Ectodermal cell (in vitro differentiated cells): ENCODE results near the gene CPT2.

ENCODE experiments used
- H3K27ac ChIP-seq: 2 replicates; pipeline ENCODE4 v1.7.0; 2013; ENCODE audit warnings: mild to moderate bottlenecking, low read depth, low read length; ENCODE audit not compliant: insufficient read depth, poor library complexity, severe bottlenecking
- H3K27me3 ChIP-seq: 2 replicates; pipeline ENCODE4 v1.7.0; 2013; ENCODE audit warnings: mild to moderate bottlenecking, low read length; ENCODE audit not compliant: insufficient read depth, control insufficient read depth, poor library complexity, severe bottlenecking
- H3K36me3 ChIP-seq: one replicate; pipeline ENCODE4 v1.7.0; 2013; ENCODE audit warnings: low read length; ENCODE audit not compliant: control insufficient read depth, insufficient read depth
- H3K4me1 ChIP-seq: one replicate; pipeline ENCODE4 v1.7.0; 2013; ENCODE audit warnings: low read length; ENCODE audit not compliant: control insufficient read depth, insufficient read depth
- H3K4me3 ChIP-seq: 2 replicates; pipeline ENCODE4 v1.7.0; 2013; ENCODE audit warnings: low read depth, low read length, control low read depth; ENCODE audit not compliant: insufficient read depth
- H3K9me3 ChIP-seq: 2 replicates; pipeline ENCODE4 v1.7.0; 2013; ENCODE audit warnings: mild to moderate bottlenecking, low read length, moderate library complexity; ENCODE audit not compliant: control insufficient read depth
- WGBS, 2 experiments: methylation state at CpG; one replicate each; pipeline ENCODE4 v1.1.7; 2013; ENCODE audit warnings: missing lambda C conversion rate in 2 of 2; 5-methylcytosine and 5-hydroxymethylcytosine counted together

Gene CPT2

DNA sequence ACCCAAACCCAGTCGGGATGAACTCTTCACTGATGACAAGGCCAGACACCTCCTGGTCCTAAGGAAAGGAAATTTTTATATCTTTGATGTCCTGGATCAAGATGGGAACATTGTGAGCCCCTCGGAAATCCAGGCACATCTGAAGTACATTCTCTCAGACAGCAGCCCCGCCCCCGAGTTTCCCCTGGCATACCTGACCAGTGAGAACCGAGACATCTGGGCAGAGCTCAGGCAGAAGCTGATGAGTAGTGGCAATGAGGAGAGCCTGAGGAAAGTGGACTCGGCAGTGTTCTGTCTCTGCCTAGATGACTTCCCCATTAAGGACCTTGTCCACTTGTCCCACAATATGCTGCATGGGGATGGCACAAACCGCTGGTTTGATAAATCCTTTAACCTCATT, 13.7 kb downstream of the CPT2 start:
- peaks cover 47% of the 10 kb centered on the region for H3K36me3 ChIP-seq
- WGBS, 2 experiments, result 93 to 97% methylated on average over 7 of the region's 7 CpGs

DNA sequence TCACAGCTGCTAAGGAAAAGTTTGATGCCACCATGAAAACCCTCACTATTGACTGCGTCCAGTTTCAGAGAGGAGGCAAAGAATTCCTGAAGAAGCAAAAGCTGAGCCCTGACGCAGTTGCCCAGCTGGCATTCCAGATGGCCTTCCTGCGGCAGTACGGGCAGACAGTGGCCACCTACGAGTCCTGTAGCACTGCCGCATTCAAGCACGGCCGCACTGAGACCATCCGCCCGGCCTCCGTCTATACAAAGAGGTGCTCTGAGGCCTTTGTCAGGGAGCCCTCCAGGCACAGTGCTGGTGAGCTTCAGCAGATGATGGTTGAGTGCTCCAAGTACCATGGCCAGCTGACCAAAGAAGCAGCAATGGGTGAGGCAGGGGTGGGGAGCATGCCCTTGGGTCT, 14.3 kb downstream of the CPT2 start:
- Histone ChIP-seq H3K4me1 (no peaks in the 10 kb centered on the region), H3K4me3 (no peak overlapping the region), H3K36me3 (peaks cover 44% of the 10 kb centered on the region), H3K27ac (no peak overlapping the region), H3K9me3 (no peaks in the 10 kb centered on the region), H3K27me3 (no peaks in the 10 kb centered on the region)
- 94 to 96% methylated on average over 11 of the region's 11 CpGs for WGBS, 2 experiments

More for the DNA sequence above, 13.7 kb downstream of the CPT2 start:
- no peaks in the 10 kb centered on the region for H3K27me3 ChIP-seq
- no peak overlapping the region for H3K27ac ChIP-seq
- no peak overlapping the region for H3K4me3 ChIP-seq
- no peaks in the 10 kb centered on the region for H3K4me1 ChIP-seq
- H3K9me3 ChIP-seq, result no peaks in the 10 kb centered on the region

DNA sequence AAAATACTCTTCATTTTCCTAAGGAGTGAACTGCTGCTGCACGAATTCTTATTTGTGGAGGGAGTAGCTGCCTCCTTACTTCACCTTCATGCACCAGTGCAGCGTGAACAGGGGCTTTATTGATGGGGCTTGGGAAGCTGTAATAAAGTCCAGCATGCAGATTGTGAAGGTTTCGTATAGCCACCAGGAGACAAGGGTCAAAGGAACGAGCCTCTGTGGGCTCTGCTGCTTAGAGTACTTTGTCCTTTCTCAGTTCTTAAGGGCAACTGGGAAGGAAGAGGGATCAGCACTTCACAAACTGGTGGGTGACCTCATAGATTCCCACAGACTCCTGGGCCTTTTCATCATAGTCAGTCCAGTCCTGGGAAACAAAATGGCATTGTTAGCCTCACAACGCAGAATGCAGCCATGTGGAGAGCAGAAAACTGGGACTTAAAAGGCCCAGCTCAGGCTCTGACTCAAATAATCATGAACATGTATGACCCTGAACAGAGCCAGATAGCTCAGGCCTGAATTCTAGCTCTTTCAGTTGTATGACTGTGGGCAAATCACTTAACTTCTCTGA, 17.8 kb downstream of the CPT2 start:
- Histone ChIP-seq H3K9me3 (no peaks in the 10 kb centered on the region), H3K27ac (no peak overlapping the region), H3K4me3 (no peak overlapping the region), H3K36me3 (peaks cover 21% of the 10 kb centered on the region), H3K27me3 (no peaks in the 10 kb centered on the region), H3K4me1 (no peaks in the 10 kb centered on the region)
- WGBS, 2 experiments, result 88 to 95% methylated on average over 5 of the region's 5 CpGs

DNA sequence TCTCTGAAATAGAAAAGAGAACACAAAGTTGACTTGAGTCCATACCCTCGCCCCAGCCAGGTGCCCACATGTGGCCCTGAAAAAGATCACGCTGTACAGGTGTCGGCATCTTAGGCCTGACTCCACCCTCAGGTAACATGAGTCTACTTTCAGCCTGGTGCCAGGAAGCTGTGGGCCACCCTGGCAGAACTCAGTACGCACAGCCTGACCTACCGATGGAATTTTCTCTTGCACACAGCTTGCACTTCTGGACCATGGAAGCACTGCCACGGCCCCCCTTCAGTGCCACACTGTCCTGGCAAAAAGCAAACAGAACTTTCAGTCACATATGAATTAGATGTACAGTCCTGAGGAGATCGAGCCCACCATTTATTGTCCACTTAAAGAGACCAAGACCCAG, 21.6 kb downstream of the CPT2 start:
- Histone ChIP-seq H3K4me3 (no peak overlapping the region), H3K27me3 (no peaks in the 10 kb centered on the region), H3K27ac (no peak overlapping the region), H3K4me1 (no peaks in the 10 kb centered on the region), H3K9me3 (no peaks in the 10 kb centered on the region), H3K36me3 (peaks cover 11% of the 10 kb centered on the region)
- WGBS, 2 experiments, result 89% methylated on average over 7 of the region's 7 CpGs

DNA sequence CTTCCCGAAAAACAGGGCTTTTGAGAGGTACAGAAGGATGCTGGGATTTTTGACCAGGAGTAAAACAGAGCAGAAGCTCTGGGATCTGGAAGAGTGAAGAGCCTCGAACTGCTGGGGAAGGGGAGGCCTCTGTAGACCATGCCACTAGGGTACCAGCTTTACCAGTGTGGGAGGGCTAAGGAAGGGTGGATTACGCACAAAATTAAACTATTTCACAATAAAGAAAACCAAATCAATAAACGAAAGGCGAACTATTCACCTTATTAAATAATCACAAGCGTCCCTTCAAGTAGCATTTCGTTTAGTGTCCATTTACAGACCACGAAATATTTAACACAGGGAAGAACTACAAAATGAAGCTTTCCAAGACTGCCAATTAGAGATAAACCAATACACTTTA, 23.1 kb downstream of the CPT2 start:
- no peaks in the 10 kb centered on the region for H3K9me3 ChIP-seq
- H3K27ac ChIP-seq, result no peak overlapping the region
- no peaks in the 10 kb centered on the region for H3K27me3 ChIP-seq
- peak overlapping the region; percentile 77 for H3K4me3 ChIP-seq
- H3K4me1 ChIP-seq, result no peaks in the 10 kb centered on the region
- no peaks in the 10 kb centered on the region for H3K36me3 ChIP-seq
- WGBS, 2 experiments, result 34 to 39% methylated on average over 8 of the region's 8 CpGs

DNA sequence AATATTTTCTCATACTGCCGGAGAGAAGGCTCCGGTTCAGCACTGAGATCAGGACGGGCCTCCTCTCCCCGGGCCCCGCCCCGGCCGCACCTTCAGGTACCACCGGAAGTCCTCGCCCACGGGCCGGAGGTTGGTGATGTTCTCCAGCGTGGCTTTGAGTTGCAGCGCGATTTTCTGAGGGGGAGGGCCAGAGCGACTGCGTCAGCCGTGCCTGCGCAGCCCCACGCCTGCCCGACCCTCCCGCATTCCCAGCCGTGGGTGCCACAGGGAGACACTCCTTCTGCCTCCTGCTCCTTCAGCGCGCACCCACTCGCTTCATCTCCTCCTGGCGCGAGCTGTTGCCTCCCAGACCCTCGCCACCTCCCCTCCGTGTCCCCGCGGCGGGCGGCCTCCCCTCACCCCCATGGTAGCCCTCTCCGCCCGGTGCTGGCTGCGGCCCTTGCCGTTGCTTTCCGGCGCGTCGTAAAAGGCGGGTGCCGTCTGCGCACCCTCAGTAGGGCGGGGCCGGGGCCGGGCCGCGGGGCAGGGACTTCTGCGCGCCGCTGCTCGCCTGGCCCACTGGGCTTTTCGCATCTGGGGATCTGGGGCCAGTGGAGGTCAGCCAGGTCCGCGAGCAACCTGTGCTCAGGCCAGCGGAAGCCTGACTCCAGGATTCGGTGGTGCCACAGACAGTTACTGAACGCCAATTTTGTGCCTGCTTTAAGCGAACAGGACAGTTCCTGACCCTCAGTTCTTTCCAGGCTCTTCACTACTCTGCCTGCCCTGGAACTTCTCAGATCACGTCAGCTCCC, 23.7 kb downstream of the CPT2 start, which contains the start of gene CZIB:
Gene CZIB (minus strand): TSS at position 464 of the 791 bp plus-strand sequence. CDS start 59 bp downstream, at position 405.
- Histone ChIP-seq H3K9me3 (no peaks in the 10 kb centered on the region), H3K27me3 (no peaks in the 10 kb centered on the region), H3K4me3 (peak within 1 kb of the TSS; percentile 77), H3K27ac (peak within 1 kb of the TSS; percentile 77), H3K4me1 (no peaks in the 10 kb centered on the region), H3K36me3 (no peaks in the 10 kb centered on the region)
- WGBS, 2 experiments, result 1 to 2% methylated on average over 61 of the region's 61 CpGs

DNA sequence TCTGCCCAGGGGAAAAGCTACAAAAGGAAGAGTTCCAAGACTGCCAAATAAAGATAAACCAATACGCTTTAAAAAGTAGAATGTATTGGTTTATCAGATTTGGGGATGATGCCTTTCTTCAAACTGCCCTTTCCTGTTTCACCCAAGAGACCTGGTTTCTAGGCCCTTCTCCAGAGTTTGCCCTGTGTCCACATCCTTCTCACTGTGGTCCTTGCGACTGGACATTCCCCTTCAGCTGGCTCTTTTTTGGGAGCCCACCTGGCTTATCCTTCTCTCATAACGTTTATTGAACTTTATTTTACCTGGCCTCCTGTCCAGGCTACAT, 24.3 kb downstream of the CPT2 start:
- WGBS, 2 experiments, result 84 to 87% methylated on average over 3 of the region's 3 CpGs
- no peaks in the 10 kb centered on the region for H3K9me3 ChIP-seq
- H3K4me3 ChIP-seq, result peak overlapping the region; percentile 77
- no peaks in the 10 kb centered on the region for H3K36me3 ChIP-seq
- no peaks in the 10 kb centered on the region for H3K27me3 ChIP-seq
- peak overlapping the region; percentile 55 for H3K27ac ChIP-seq
- H3K4me1 ChIP-seq, result no peaks in the 10 kb centered on the region

DNA sequence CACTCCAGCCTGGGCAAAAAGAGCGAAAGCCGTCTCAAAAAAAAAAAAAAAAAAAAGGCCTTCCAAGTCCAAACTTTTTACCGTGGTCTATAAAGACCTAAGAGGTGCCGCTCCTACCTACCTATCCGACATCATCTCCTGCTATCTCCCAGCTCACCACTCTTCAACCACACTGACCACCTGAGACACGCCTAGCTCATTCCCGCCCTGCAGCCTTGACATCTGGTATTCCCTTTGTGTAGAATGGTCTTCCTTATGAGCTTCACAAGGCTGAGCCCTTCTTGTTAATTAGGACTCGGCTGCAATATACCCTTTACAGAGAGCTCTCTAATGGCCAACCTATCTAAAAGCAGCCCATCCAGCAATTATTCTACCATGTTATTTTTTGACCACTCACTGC, 41.0 kb downstream of the CPT2 start:
- Histone ChIP-seq H3K27me3 (no peaks in the 10 kb centered on the region), H3K27ac (no peak overlapping the region), H3K4me1 (peaks cover 7% of the 10 kb centered on the region), H3K4me3 (peak overlapping the region; percentile 100), H3K36me3 (peaks cover 16% of the 10 kb centered on the region), H3K9me3 (no peaks in the 10 kb centered on the region)
- 52 to 54% methylated on average over 8 of the region's 8 CpGs for WGBS, 2 experiments

DNA sequence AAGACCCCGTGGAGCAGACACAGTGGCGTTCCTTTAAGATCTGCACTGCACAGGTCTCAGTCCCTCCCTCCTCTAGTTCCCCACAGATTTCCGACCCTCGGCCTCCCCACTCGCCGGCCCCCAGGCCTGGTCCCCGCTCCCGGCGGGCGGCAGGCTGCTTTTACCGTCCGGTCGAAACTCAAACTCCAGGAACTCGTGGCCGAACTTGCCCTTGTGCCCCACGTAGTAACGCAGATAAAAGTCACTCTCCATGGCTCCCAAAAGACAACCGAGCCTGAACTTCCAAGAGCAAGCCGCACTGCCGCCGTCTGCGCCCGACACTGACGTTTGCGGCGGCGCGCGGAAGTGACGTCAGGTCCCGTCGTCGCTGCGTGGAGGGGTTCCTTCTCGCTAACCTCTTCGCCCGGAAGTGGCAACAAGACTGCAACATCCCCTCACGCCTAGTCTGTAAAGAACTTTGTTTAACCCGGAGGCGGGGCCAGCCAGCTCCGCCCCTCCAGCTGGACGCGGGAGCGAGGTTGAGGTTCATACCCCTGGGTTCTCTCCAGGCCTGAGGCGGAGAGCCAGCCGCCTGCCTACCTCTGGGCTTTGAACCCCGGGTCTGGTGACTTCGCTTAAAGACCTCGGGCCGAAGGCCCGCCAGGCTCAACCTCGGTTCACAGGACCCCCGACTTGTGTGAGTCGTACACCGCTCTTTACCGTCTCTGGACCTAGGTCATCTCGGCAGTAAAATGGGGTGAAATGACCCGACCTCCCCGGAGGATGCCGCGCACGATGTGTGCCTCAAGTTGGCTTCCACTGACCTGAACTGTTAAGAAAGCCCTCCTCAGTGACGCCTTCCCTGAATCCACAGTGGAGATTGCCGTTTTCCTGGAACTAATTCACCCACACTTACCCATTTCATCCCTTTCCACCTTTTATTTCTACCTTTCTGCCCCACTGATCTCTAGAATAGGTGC, 41.9 kb downstream of the CPT2 start, which contains the start of gene MAGOH:
Gene MAGOH (minus strand): TSS at position 322 of the 959 bp plus-strand sequence. CDS start 70 bp downstream, at position 252.
- 5 to 6% methylated on average over 64 of the region's 64 CpGs for WGBS, 2 experiments
- Histone ChIP-seq H3K9me3 (no peaks in the 10 kb centered on the region), H3K27me3 (no peaks in the 10 kb centered on the region), H3K27ac (peak within 1 kb of the TSS; percentile 55), H3K36me3 (peaks cover 16% of the 10 kb centered on the region), H3K4me3 (peak within 1 kb of the TSS; percentile 100), H3K4me1 (peaks cover 7% of the 10 kb centered on the region)

DNA sequence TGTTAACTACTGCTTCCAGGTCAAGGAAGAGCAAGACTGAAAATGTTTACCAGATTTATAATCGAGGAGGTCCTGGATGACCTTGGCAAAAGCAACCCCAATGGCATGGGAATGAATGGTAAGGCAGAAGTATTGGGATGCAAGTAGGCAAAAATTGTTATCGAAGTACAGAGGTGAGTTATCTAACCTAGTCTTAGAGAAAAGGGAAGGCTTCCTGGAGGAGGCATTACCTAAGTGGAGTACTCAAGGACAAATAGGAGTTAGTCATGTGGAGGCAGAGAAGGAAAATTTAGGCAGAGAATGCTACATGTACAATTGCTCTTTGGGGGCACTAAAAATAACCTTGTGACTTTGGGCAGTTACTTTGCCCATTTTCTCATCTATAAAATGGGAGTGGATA, 45.2 kb downstream of the CPT2 start:
- WGBS, 2 experiments, result 95 to 97% methylated on average over 2 of the region's 2 CpGs

More for the DNA sequence above, 45.2 kb downstream of the CPT2 start:
- no peaks in the 10 kb centered on the region for H3K36me3 ChIP-seq
- no peak overlapping the region for H3K4me3 ChIP-seq
- H3K9me3 ChIP-seq, result no peaks in the 10 kb centered on the region
- peaks cover 4% of the 10 kb centered on the region for H3K4me1 ChIP-seq
- no peak overlapping the region for H3K27ac ChIP-seq
- no peaks in the 10 kb centered on the region for H3K27me3 ChIP-seq
